Activated CD4-positive, CD25-positive, alpha-beta regulatory T cell treated with anti-CD3 and anti-CD28 coated beads, Interleukin-2, amount 50 U/mL, for 16 hours (primary cell): ENCODE measurements around the gene KCTD18.

Experiments used
- DNase-seq: peaks from one replicate; pipeline ENCODE4 v3.0.0-alpha.2; 2020; ENCODE audit warnings: low read depth, low spot score

KCTD18 gene

GRCh38 chr2:200486529-200486928 lies 23.3 kb downstream of the KCTD18 start:
- no peak for DNase-seq

- no peak for DNase-seq
Observed at GRCh38 chr2:200484934-200485333, 24.9 kb downstream of the KCTD18 start.

GRCh38 chr2:200483729-200484198 lies 26.1 kb downstream of the KCTD18 start:
- no peak for DNase-seq

- no peak for DNase-seq
Observed at GRCh38 chr2:200482194-200482593, 27.7 kb downstream of the KCTD18 start.

GRCh38 chr2:200479692-200480265 lies 30.1 kb downstream of the KCTD18 start:
- no peak for DNase-seq

GRCh38 chr2:200477667-200478131 lies 32.2 kb downstream of the KCTD18 start:
- no peak for DNase-seq

- DNase-seq: no peak
Observed at GRCh38 chr2:200476836-200477235, 33.0 kb downstream of the KCTD18 start.

GRCh38 chr2:200475795-200476194 lies 34.1 kb downstream of the KCTD18 start:
- no peak for DNase-seq

- no peak for DNase-seq
Observed at GRCh38 chr2:200472853-200473464, 36.9 kb downstream of the KCTD18 start.

- DNase-seq: no peak
Observed at GRCh38 chr2:200471928-200472645, 37.8 kb downstream of the KCTD18 start.

GRCh38 chr2:200471324-200471848 lies 38.5 kb downstream of the KCTD18 start:
- DNase-seq: no peak

- no peak for DNase-seq
Observed at GRCh38 chr2:200470230-200470629, 39.6 kb downstream of the KCTD18 start.

- no peak for DNase-seq
Observed at GRCh38 chr2:200469708-200470211, 40.1 kb downstream of the KCTD18 start.

- DNase-seq: no peak
Observed at GRCh38 chr2:200467806-200468681, 41.8 kb downstream of the KCTD18 start.

GRCh38 chr2:200466425-200467418 lies 43.1 kb downstream of the KCTD18 start:
- DNase-seq: no peak

- DNase-seq: no peak
Observed at GRCh38 chr2:200463452-200463851, 46.4 kb downstream of the KCTD18 start.

- DNase-seq: no peak
Observed at GRCh38 chr2:200461846-200462710, 47.8 kb downstream of the KCTD18 start.

GRCh38 chr2:200459101-200459500 lies 50.8 kb downstream of the KCTD18 start:
- no peak for DNase-seq

GRCh38 chr2:200456567-200456966 lies 53.3 kb downstream of the KCTD18 start:
- DNase-seq: no peak
